IPS DF 4.7 (cell line): Measurements from ENCODE around the gene ADK.

Source experiments
- DNase-seq: peaks from one replicate; pipeline ENCODE4 v3.0.0-alpha.2; 2013; ENCODE audit warnings: low spot score; ENCODE audit errors: extremely low read depth

The ADK gene

GRCh38 chr10:74652664-74653063 is 501.6 kb downstream of the ADK start:
- DNase-seq = no peak

- no peak for DNase-seq
Measured at GRCh38 chr10:74658511-74658910, 507.5 kb downstream of the ADK start.

- DNase-seq = no peak
Measured at GRCh38 chr10:74662635-74663034, 511.6 kb downstream of the ADK start.

GRCh38 chr10:74669210-74669609 is 518.2 kb downstream of the ADK start:
- DNase-seq = no peak

- DNase-seq = no peak
Measured at GRCh38 chr10:74671716-74672115, 520.7 kb downstream of the ADK start.

- DNase-seq = no peak
Measured at GRCh38 chr10:74672430-74673165, 521.6 kb downstream of the ADK start.

- no peak for DNase-seq
Measured at GRCh38 chr10:74674927-74675326, 523.9 kb downstream of the ADK start.

GRCh38 chr10:74675484-74675883 is 524.5 kb downstream of the ADK start:
- DNase-seq = no peak

GRCh38 chr10:74677951-74678350 is 526.9 kb downstream of the ADK start:
- no peak for DNase-seq

- DNase-seq = no peak
Measured at GRCh38 chr10:74681917-74682627, 531.1 kb downstream of the ADK start.

- DNase-seq = no peak
Measured at GRCh38 chr10:74683067-74683466, 532.0 kb downstream of the ADK start.

GRCh38 chr10:74683621-74684364 is 532.8 kb downstream of the ADK start:
- no peak for DNase-seq

GRCh38 chr10:74684462-74684861 is 533.4 kb downstream of the ADK start:
- no peak for DNase-seq

- no peak for DNase-seq
Measured at GRCh38 chr10:74685564-74685963, 534.5 kb downstream of the ADK start.

GRCh38 chr10:74690393-74690792 is 539.4 kb downstream of the ADK start:
- DNase-seq = no peak

GRCh38 chr10:74691164-74691563 is 540.1 kb downstream of the ADK start:
- DNase-seq = no peak

GRCh38 chr10:74704629-74705357 is 553.8 kb downstream of the ADK start:
- no peak for DNase-seq

GRCh38 chr10:74705358-74705980 is 554.4 kb downstream of the ADK start:
- DNase-seq = no peak

- DNase-seq = no peak
Measured at GRCh38 chr10:74706966-74707365, 555.9 kb downstream of the ADK start.

GRCh38 chr10:74708246-74708645 is 557.2 kb downstream of the ADK start:
- no peak for DNase-seq

- no peak for DNase-seq
Measured at GRCh38 chr10:74718208-74718607, 567.2 kb downstream of the ADK start.
